SK-N-SH treated with all-trans-retinoic acid at 6 μM for 48 hours (cell line): ENCODE data around the gene GJB4.

Source experiments
- ARNTL ChIP-seq: fragments of 450-650 bp; formaldehyde crosslinking; IDR thresholded peaks from 2 replicates; pipeline ENCODE4 v1.5.0; 2020; ENCODE audit warnings: low read depth, mild to moderate bottlenecking, moderate library complexity, borderline replicate concordance
- BACH2 ChIP-seq: fragments of 250-450 bp; sonication (Bioruptor Pico); IDR thresholded peaks from 2 replicates; pipeline ENCODE4 v1.9.0; 2021; ENCODE audit warnings: mild to moderate bottlenecking, borderline replicate concordance
- CSDC2 ChIP-seq: fragments of 250-450 bp; sonication (Bioruptor Pico); IDR thresholded peaks from 2 replicates; pipeline ENCODE4 v1.5.0; 2020; ENCODE audit warnings: mild to moderate bottlenecking, moderate library complexity
- ESRRG ChIP-seq: fragments of 250-450 bp; sonication (Bioruptor Pico); IDR thresholded peaks from 2 replicates; pipeline ENCODE4 v1.6.1; 2021; ENCODE audit warnings: mild to moderate bottlenecking
- RARB ChIP-seq: fragments of 250-450 bp; sonication (Bioruptor Pico); IDR thresholded peaks from 2 replicates; pipeline ENCODE4 v1.8.0; 2021; ENCODE audit warnings: mild to moderate bottlenecking, moderate library complexity
- TCF4 ChIP-seq: fragments of 250-450 bp; sonication (Bioruptor Pico); IDR thresholded peaks from 2 replicates; pipeline ENCODE4 v1.8.0; 2021; ENCODE audit warnings: mild to moderate bottlenecking, moderate library complexity, borderline replicate concordance
- TOX ChIP-seq: fragments of 250-450 bp; sonication (Bioruptor Pico); IDR thresholded peaks from 2 replicates; pipeline ENCODE4 v1.8.0; 2021; ENCODE audit warnings: mild to moderate bottlenecking, moderate library complexity, borderline replicate concordance
- TSHZ2 ChIP-seq: fragments of 250-450 bp; sonication (Bioruptor Pico); IDR thresholded peaks from 2 replicates; pipeline ENCODE4 v1.5.0; 2020; ENCODE audit warnings: mild to moderate bottlenecking, moderate library complexity
- ZC3H10 ChIP-seq: fragments of 250-450 bp; sonication (Bioruptor Pico); IDR thresholded peaks from 2 replicates; pipeline ENCODE4 v1.5.1; 2021; ENCODE audit warnings: mild to moderate bottlenecking, moderate library complexity
- ZFP3 ChIP-seq: fragments of 250-450 bp; sonication (Bioruptor Pico); IDR thresholded peaks from 2 replicates; pipeline ENCODE4 v1.5.0; 2020; ENCODE audit warnings: mild to moderate bottlenecking, moderate library complexity
- ZFP30 ChIP-seq: fragments of 450-650 bp; formaldehyde crosslinking; IDR thresholded peaks from 2 replicates; pipeline ENCODE4 v1.5.0; 2022; ENCODE audit warnings: mild to moderate bottlenecking, moderate library complexity
- TF ChIP-seq, protein P1 (sequence below): fragments of 250-450 bp; sonication (Bioruptor Pico); IDR thresholded peaks from 2 replicates; pipeline ENCODE4 v1.8.0; 2020; ENCODE audit warnings: mild to moderate bottlenecking, moderate library complexity, borderline replicate concordance
- TF ChIP-seq, protein P2 (sequence below): fragments of 250-450 bp; sonication (Bioruptor Pico); IDR thresholded peaks from 2 replicates; pipeline ENCODE4 v1.5.1; 2020; ENCODE audit warnings: low read depth, mild to moderate bottlenecking, moderate library complexity
- TF ChIP-seq, protein P3 (sequence below): fragments of 250-450 bp; sonication (Bioruptor Pico); IDR thresholded peaks from 2 replicates; pipeline ENCODE4 v1.5.1; 2021; ENCODE audit warnings: mild to moderate bottlenecking, moderate library complexity

GRCh38 chr1:34792868-34793727, 33.6 kb downstream of the GJB4 start, which contains the start of gene GJA4:
- TF ChIP-seq, protein P1, sequence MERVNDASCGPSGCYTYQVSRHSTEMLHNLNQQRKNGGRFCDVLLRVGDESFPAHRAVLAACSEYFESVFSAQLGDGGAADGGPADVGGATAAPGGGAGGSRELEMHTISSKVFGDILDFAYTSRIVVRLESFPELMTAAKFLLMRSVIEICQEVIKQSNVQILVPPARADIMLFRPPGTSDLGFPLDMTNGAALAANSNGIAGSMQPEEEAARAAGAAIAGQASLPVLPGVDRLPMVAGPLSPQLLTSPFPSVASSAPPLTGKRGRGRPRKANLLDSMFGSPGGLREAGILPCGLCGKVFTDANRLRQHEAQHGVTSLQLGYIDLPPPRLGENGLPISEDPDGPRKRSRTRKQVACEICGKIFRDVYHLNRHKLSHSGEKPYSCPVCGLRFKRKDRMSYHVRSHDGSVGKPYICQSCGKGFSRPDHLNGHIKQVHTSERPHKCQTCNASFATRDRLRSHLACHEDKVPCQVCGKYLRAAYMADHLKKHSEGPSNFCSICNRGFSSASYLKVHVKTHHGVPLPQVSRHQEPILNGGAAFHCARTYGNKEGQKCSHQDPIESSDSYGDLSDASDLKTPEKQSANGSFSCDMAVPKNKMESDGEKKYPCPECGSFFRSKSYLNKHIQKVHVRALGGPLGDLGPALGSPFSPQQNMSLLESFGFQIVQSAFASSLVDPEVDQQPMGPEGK: no peak
- TF ChIP-seq TCF4 (CRISPR knock-in tag) (no peak), ZFP30 (CRISPR knock-in tag) (no peak), ZFP3 (CRISPR knock-in tag) (no peak), ARNTL (CRISPR knock-in tag) (no peak), BACH2 (CRISPR knock-in tag) (no peak), RARB (CRISPR knock-in tag) (no peak), TSHZ2 (CRISPR knock-in tag) (no peak), CSDC2 (CRISPR knock-in tag) (no peak), TOX (CRISPR knock-in tag) (no peak), ZC3H10 (CRISPR knock-in tag) (no peak), ESRRG (CRISPR knock-in tag) (no peak)
- TF ChIP-seq, protein P2, sequence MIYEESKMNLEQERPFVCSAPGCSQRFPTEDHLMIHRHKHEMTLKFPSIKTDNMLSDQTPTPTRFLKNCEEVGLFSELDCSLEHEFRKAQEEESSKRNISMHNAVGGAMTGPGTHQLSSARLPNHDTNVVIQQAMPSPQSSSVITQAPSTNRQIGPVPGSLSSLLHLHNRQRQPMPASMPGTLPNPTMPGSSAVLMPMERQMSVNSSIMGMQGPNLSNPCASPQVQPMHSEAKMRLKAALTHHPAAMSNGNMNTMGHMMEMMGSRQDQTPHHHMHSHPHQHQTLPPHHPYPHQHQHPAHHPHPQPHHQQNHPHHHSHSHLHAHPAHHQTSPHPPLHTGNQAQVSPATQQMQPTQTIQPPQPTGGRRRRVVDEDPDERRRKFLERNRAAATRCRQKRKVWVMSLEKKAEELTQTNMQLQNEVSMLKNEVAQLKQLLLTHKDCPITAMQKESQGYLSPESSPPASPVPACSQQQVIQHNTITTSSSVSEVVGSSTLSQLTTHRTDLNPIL (CRISPR knock-in tag): no peak
- TF ChIP-seq, protein P3, sequence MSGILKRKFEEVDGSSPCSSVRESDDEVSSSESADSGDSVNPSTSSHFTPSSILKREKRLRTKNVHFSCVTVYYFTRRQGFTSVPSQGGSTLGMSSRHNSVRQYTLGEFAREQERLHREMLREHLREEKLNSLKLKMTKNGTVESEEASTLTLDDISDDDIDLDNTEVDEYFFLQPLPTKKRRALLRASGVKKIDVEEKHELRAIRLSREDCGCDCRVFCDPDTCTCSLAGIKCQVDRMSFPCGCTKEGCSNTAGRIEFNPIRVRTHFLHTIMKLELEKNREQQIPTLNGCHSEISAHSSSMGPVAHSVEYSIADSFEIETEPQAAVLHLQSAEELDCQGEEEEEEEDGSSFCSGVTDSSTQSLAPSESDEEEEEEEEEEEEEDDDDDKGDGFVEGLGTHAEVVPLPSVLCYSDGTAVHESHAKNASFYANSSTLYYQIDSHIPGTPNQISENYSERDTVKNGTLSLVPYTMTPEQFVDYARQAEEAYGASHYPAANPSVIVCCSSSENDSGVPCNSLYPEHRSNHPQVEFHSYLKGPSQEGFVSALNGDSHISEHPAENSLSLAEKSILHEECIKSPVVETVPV: no peak
